Right ventricle myocardium inferior (tissue), 1 donor: Measurements from ENCODE around the gene TSPAN7. TPM values are rescaled to one million over a fixed set of nuclear protein-coding genes. Genes with fewer than 3 reads are reported as not detected.

Source experiments
- ATAC-seq: fragments of 200-7000 bp; cut with Tn5 transposase; one replicate; pipeline ENCODE4 v1.9.1; 2020; ENCODE audit warnings: mild to moderate bottlenecking, moderate library complexity
- DNase-seq: peaks from one replicate; pipeline ENCODE4 v3.0.0; 2021; ENCODE audit errors: missing footprints
- intact Hi-C: fragments of 100-400 bp; cut with DNase I; formaldehyde crosslinking; loops from one replicate; pipeline ENCODE4 v1.11.0; 2022
- total RNA-seq: library from RNA; stranded (reverse); fragmentation: NEBNext Ultra II Directional; extraction: Animal tissue kit (Norgen Biotek cat#: 25700); gene quantifications from one replicate; pipeline ENCODE4 v1.2.1, GENCODE V29; 2021
- donor health status: DM: no; HTN: yes; CAD: no; lungs with severe emphysema.

The TSPAN7 gene
- total RNA-seq, 1 donor from 2014 or later: 26.5 TPM

GRCh38 chrX:38732866-38733265 lies 171.5 kb downstream of the TSPAN7 start:
- intact Hi-C loops: no loop called here
- ATAC-seq (no peak), DNase-seq (no peak)

Other genes with a start within 250 kb of the TSPAN7 start
- gene RPGR, start 234.0 kb upstream of the TSPAN7 start, total RNA-seq: 3.8 TPM
- gene OTC, start 208.9 kb upstream of the TSPAN7 start, total RNA-seq: not detected
- gene MID1IP1, start 239.9 kb downstream of the TSPAN7 start, total RNA-seq: 54.2 TPM